ENCODE data around the gene IRAK2.

The IRAK2 gene

DNA sequence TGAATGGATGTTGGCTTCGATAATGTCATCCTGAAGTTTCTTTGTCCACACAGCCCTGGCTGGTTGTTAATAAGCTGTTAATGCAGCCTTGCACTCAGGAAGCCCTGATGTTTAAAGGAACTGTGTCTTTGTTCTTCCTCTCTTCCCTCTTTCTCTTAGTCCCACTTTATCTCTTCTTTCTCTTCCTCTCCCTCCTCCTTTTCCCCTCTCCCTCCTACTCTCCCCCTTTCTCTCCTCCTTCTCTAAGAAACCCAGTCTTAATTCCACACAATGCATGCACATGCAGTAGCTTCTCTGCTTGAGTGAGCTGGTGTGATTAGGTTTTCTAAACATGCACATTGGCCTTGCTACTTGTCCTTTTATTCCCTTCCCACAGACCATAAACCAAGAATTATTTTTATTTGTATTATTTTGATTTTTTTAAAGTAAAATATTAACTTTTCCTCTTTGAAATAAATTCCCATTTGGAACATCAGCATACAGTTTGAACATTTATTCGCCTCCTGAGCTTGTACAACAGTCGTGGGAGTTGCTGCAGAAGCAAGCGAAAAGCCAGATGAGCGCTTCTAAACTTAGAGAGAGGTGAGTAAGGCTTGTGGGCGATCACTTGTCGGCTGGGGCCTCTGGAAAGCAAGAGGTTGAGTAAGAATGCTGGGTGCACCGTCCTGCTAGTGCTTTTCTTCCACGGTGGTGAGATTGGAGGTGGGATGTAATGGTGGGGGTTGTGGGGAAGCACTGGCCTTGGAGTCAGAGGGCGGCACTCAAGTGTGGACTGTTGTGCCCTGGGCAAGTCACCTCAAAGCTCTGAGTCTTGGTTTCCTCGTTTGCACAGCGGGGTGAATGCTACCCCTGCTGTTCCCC is 120.8 kb downstream of the IRAK2 start:
- DNase-seq: no peak

DNA sequence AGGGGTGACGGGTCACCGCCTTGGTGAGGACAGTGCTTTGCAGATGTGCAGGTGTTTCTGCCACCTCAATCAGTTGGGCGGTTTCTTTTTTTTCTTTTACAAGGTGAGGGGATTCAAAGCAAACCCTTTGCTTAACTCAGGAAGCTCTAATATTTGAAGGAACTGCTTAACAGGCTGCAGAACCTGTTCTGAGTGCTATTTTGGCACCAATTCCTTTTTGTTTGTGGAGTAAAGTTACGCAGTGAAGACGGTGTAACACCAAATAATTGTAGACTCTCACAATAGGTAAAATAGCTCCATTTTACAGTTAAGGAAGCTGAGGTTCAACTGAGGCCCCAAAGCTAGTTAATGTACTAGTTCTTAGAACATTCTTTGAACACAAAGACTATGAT is 121.4 kb downstream of the IRAK2 start:
- DNase-seq: no peak

- DNase-seq: peak; percentile 9
Measured at GRCh38 chr3:10286596-10287295, 122.0 kb downstream of the IRAK2 start.

- DNase-seq: no peak
Measured at GRCh38 chr3:10287936-10288574, 123.3 kb downstream of the IRAK2 start.

DNA sequence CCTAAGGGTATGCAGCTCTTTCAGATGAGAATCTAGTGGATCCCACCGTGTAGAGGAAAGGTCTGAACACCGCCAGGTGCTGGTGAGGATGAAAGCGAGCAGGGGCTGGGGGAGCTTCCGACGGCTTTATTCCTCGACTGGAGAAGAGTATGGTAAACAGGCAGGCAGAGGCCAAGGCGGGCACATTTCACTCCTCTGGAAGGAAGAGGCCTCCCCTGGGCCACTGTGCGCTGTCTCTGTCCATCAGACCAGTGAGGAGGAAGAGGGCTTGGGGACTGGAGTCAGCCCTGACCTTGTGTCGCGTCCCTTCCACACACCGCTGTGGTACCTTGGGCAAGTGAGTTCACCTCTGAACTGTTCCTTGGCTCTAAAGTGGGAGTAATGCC is 123.8 kb downstream of the IRAK2 start:
- no peak for DNase-seq

- DNase-seq: no peak
Measured at GRCh38 chr3:10289077-10289476, 124.4 kb downstream of the IRAK2 start.

DNA sequence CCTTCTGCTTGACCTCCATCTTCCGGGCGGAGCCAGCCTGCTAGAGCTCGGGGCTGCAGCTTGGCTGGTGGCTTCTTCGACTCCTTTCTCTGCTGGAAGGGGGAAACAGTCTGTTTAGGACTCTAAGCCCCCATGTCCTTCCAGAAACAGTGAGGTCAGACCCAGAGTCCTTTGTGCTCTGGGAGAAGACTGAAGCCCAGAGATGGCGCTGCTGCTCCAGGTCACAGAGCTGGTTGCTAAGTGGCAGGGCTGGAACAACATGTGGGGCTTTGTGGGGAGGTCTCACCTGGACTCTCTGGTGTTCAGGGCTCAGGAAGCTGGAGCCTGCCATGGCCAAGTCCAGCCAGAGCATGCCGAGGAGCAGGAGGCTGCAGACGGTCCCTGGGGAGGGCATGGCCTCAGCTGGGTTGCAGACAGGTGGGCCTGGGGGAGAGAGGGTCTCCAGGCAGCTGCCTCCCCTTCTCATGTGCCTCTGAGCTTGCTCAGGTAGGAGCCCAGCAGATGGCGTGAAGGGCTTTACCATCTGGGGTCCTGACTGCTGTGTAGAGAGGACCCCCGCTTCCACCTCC is 125.2 kb downstream of the IRAK2 start:
- no peak for DNase-seq

DNA sequence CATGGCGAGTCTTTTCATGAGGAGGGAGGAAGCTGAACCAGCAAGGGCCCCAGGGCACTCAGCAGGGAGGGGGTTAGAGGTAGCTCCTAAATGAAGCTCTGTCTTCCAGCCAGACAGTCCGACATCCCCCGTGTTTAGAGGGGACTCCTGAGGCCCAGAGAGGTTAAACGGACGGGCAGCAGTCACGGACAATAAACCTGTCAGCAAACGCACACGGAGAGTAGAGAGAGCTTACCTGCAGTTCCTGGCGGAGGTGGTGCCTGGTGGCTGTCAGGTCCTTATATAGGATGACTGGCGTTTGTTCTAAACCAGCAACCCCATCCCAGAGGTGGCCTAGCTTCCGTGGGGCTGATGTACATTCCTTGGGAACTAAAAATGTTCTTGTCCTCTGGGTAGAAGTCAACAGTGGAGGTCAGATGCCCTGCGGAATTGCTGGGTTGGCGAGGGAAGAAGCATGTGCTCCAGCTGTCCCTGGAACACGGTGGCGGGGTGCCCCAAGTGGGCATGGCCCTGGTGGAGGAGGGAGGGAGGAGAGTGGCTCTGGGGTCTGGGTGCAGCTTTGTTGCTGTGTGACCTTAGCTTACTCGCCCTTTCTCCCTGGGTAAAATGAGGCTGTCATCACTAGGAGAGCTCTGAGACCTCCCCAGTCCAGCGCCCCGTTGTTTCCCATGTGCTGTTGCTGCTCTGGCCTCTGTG is 125.9 kb downstream of the IRAK2 start:
- no peak for DNase-seq

GRCh38 chr3:10291641-10292040 is 126.9 kb downstream of the IRAK2 start:
- DNase-seq: no peak

DNA sequence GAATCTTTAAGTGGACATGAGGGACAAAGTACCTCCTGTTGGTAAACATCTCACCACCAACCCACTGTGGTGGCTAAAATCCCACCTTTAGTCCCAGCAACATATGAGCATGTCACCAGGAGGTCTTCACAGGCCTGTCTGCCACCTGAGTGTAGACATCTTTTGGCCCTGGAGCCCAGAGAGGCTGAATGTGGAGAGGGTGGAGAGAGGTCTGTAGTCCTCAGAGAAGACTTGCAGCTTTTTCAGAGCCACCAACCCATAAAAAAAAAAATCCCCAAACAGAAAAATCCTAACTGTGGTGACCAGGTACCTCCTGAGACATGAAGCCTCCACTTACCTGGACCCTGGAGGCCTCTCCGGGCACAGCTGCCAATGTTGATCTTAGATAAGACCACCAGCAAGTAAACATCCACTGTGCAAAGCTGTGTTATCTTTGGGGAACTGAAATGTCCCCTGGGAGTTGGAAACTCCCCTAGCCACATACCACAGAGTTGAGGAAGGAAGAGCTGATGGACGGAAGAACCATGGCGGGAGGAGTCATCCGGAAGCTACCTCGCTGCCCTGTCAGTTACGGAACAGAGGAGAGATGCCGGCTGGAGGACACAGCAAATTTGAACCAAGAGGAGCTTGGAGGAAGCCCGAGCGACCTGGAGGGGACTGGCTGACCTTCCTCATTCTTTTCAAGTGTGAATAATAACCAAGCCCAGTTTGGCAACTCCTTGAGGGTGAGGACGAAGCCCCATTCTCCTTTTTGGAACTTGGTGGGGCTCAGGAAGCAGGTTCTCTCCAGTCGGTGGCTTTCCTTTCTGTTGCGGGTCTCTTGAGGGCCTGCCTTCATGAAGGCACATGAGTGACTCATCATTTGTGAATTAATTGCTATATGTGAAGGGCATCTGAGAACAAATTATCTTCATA is 128.0 kb downstream of the IRAK2 start, which contains the start of gene GHRL:
Gene GHRL (minus strand): TSS at position 443 of the 915 bp plus-strand sequence. CDS start 2,767 bp downstream, outside the sequence.
- no peak for DNase-seq

Measured in NK-92 treated with Interleukin-12 subunit alpha and Interleukin-12 subunit beta, amount 100 ng/mL, for 24 hours (cell line).